PC-9 (cell line): ENCODE results near the gene NUDT2.

Source experiments
- EZH2 ChIP-seq: fragments of 200-600 bp; sonication (generic); IDR thresholded peaks from 2 replicates; pipeline ENCODE4 v1.8.0; 2017; ENCODE audit warnings: antibody characterized with exemption, low read depth
- TF ChIP-seq, protein P1 (sequence below): fragments of 200-600 bp; sonication (generic); conservative IDR thresholded peaks from 2 replicates; pipeline ENCODE4 v1.6.1; 2017; ENCODE audit warnings: mixed run types, antibody characterized with exemption, mild to moderate bottlenecking, moderate library complexity

DNA sequence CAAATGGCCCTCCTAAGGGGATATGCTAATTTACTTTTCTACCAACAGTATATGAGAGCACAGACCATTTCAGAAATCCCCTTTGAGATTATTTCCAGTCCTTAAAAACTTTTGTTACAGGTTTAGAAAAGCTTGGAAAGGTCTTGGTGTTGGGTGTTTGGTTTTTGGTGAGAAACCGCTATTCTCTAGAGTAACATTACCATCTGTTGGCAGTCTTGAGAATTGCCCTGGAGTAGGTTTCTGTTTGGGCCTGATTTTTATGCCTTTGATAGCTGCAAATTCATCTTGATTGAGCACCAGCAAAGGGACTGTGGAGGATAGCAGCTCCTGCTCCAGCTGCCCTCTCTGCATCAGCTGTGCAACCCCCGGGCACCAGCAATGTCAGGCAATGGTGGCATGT is 8.0 kb downstream of the NUDT2 start:
- TF ChIP-seq, protein P1, sequence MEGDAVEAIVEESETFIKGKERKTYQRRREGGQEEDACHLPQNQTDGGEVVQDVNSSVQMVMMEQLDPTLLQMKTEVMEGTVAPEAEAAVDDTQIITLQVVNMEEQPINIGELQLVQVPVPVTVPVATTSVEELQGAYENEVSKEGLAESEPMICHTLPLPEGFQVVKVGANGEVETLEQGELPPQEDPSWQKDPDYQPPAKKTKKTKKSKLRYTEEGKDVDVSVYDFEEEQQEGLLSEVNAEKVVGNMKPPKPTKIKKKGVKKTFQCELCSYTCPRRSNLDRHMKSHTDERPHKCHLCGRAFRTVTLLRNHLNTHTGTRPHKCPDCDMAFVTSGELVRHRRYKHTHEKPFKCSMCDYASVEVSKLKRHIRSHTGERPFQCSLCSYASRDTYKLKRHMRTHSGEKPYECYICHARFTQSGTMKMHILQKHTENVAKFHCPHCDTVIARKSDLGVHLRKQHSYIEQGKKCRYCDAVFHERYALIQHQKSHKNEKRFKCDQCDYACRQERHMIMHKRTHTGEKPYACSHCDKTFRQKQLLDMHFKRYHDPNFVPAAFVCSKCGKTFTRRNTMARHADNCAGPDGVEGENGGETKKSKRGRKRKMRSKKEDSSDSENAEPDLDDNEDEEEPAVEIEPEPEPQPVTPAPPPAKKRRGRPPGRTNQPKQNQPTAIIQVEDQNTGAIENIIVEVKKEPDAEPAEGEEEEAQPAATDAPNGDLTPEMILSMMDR = no peak; the same call in 1 of the 2 replicates
- TF ChIP-seq EZH2 = no peak
